22Rv1 (cell line): ENCODE data around the gene OR52L1.

Experiments used
- ZFX ChIP-seq: fragments of 450-650 bp; IDR thresholded peaks from 2 replicates; pipeline ENCODE4 v1.6.1; 2017; ENCODE audit warnings: antibody characterized with exemption, borderline replicate concordance
- TF ChIP-seq, protein P1 (sequence below): fragments of 450-650 bp; IDR thresholded peaks from 2 replicates; pipeline ENCODE4 v1.5.1; 2017; ENCODE audit warnings: mild to moderate bottlenecking

DNA sequence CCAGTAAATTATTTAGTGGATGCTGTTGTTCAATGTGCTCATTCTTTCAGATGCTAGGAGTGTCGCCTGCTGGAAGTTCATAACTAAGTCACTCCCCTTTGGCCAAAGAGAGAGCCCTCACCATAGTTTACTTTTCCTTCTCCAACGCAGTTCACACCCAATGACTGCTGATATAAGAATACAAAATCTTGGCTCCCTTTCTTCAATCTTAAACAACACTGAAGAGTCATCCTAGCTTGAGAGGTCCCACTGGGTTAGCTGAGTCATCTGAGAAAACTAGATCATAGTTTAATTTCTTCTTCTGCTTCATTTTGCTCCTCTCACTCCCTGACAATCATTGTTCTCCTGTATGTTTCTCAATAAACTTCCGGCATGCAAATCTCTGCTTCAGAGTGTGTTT lies 5.4 kb upstream of the OR52L1 start:
- TF ChIP-seq, protein P1, sequence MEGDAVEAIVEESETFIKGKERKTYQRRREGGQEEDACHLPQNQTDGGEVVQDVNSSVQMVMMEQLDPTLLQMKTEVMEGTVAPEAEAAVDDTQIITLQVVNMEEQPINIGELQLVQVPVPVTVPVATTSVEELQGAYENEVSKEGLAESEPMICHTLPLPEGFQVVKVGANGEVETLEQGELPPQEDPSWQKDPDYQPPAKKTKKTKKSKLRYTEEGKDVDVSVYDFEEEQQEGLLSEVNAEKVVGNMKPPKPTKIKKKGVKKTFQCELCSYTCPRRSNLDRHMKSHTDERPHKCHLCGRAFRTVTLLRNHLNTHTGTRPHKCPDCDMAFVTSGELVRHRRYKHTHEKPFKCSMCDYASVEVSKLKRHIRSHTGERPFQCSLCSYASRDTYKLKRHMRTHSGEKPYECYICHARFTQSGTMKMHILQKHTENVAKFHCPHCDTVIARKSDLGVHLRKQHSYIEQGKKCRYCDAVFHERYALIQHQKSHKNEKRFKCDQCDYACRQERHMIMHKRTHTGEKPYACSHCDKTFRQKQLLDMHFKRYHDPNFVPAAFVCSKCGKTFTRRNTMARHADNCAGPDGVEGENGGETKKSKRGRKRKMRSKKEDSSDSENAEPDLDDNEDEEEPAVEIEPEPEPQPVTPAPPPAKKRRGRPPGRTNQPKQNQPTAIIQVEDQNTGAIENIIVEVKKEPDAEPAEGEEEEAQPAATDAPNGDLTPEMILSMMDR = no peak
- TF ChIP-seq ZFX = no peak
